ENCODE measurements around the gene RAP1GAP2.

RAP1GAP2 gene

GRCh38 chr17:2924211-2924610 lies 128.0 kb downstream of the RAP1GAP2 start:
- no peak overlapping the region for H3K27ac ChIP-seq
- TF ChIP-seq, protein P1, sequence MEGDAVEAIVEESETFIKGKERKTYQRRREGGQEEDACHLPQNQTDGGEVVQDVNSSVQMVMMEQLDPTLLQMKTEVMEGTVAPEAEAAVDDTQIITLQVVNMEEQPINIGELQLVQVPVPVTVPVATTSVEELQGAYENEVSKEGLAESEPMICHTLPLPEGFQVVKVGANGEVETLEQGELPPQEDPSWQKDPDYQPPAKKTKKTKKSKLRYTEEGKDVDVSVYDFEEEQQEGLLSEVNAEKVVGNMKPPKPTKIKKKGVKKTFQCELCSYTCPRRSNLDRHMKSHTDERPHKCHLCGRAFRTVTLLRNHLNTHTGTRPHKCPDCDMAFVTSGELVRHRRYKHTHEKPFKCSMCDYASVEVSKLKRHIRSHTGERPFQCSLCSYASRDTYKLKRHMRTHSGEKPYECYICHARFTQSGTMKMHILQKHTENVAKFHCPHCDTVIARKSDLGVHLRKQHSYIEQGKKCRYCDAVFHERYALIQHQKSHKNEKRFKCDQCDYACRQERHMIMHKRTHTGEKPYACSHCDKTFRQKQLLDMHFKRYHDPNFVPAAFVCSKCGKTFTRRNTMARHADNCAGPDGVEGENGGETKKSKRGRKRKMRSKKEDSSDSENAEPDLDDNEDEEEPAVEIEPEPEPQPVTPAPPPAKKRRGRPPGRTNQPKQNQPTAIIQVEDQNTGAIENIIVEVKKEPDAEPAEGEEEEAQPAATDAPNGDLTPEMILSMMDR (conservative IDR thresholded peaks at IDR 0.05): no peak

GRCh38 chr17:2925011-2925410 lies 128.8 kb downstream of the RAP1GAP2 start:
- TF ChIP-seq, protein P1 (conservative IDR thresholded peaks at IDR 0.05): no peak
- H3K27ac ChIP-seq: no peak overlapping the region

- H3K27ac ChIP-seq: no peak overlapping the region
- TF ChIP-seq, protein P1 (conservative IDR thresholded peaks at IDR 0.05): no peak
Observed at GRCh38 chr17:2926019-2926650, 129.9 kb downstream of the RAP1GAP2 start.

- no peak overlapping the region for H3K27ac ChIP-seq
Observed at GRCh38 chr17:2928294-2928890, 132.2 kb downstream of the RAP1GAP2 start.

GRCh38 chr17:2929881-2930533 lies 133.8 kb downstream of the RAP1GAP2 start:
- H3K27ac ChIP-seq: peak overlapping the region; percentile 11; the same call in 1 of the 2 replicates
- TF ChIP-seq, protein P1 (conservative IDR thresholded peaks at IDR 0.05): peak; percentile 92

More at GRCh38 chr17:2928294-2928890, 132.2 kb downstream of the RAP1GAP2 start:
- TF ChIP-seq, protein P1 (conservative IDR thresholded peaks at IDR 0.05): no peak

DNA sequence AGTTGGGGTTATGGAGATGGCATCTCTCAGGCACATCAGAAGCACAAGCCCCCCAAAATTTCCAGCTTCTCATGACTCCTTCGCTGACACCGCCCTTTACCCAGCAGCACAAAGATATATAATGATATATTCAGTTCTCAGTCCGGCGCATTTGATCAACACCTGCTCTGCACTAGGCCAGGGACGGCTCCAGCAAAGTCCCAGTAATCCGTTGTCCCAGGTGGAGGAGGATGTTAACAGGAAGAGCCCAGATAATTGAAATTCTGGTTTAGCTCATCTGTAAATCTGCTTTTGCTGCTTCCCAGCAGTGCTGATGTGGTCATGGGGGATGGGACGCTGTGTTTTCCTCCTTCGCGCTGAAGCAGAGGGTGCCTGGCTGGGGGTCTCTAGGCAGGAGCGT lies 135.6 kb downstream of the RAP1GAP2 start:
- peak overlapping the region; percentile 34; the same call in 1 of the 2 replicates for H3K27ac ChIP-seq
- TF ChIP-seq, protein P1 (conservative IDR thresholded peaks at IDR 0.05): no peak

GRCh38 chr17:2932946-2933345 lies 136.7 kb downstream of the RAP1GAP2 start:
- H3K27ac ChIP-seq: no peak overlapping the region
- TF ChIP-seq, protein P1 (conservative IDR thresholded peaks at IDR 0.05): no peak

All from VCaP (cell line).